CD4-positive, alpha-beta T cell treated with Interferon gamma for 1 hour (primary cell): Measurements from ENCODE around the gene SLC26A5.
"Not testable (repeated sequence)": the region's sequence is repeated elsewhere in the genome, so short reads cannot be mapped to it uniquely, and the experiment has no call there.

Experiments
- DNase-seq: peaks from one replicate; pipeline ENCODE4 v3.0.0-alpha.2; 2020

The SLC26A5 gene

GRCh38 chr7:103405789-103406613 lies 40.0 kb downstream of the SLC26A5 start:
- DNase-seq = not testable (repeated sequence)

GRCh38 chr7:103399687-103400086 lies 46.3 kb downstream of the SLC26A5 start:
- DNase-seq = not testable (repeated sequence)

GRCh38 chr7:103398483-103399127 lies 47.4 kb downstream of the SLC26A5 start:
- no peak for DNase-seq

- DNase-seq = no peak
Measured at GRCh38 chr7:103396471-103396870, 49.5 kb downstream of the SLC26A5 start.

- DNase-seq = no peak
Measured at GRCh38 chr7:103395071-103395470, 50.9 kb downstream of the SLC26A5 start.

- DNase-seq = no peak
Measured at GRCh38 chr7:103394566-103394965, 51.4 kb downstream of the SLC26A5 start.

GRCh38 chr7:103391976-103392375 lies 54.0 kb downstream of the SLC26A5 start:
- no peak for DNase-seq

GRCh38 chr7:103391150-103391549 lies 54.9 kb downstream of the SLC26A5 start:
- DNase-seq = no peak

GRCh38 chr7:103389263-103389662 lies 56.7 kb downstream of the SLC26A5 start:
- no peak for DNase-seq

GRCh38 chr7:103388469-103389140 lies 57.4 kb downstream of the SLC26A5 start:
- DNase-seq = no peak

GRCh38 chr7:103387242-103387641 lies 58.8 kb downstream of the SLC26A5 start:
- DNase-seq = no peak

- no peak for DNase-seq
Measured at GRCh38 chr7:103382032-103382402, 64.0 kb downstream of the SLC26A5 start.

GRCh38 chr7:103381280-103382031 lies 64.6 kb downstream of the SLC26A5 start:
- no peak for DNase-seq

- DNase-seq = no peak
Measured at GRCh38 chr7:103380395-103381191, 65.4 kb downstream of the SLC26A5 start.

- no peak for DNase-seq
Measured at GRCh38 chr7:103379270-103379975, 66.6 kb downstream of the SLC26A5 start.

- DNase-seq = no peak
Measured at GRCh38 chr7:103373866-103374643, 72.0 kb downstream of the SLC26A5 start.

- DNase-seq = no peak
Measured at GRCh38 chr7:103369432-103369831, 76.6 kb downstream of the SLC26A5 start.

- no peak for DNase-seq
Measured at GRCh38 chr7:103349805-103350204, 96.2 kb downstream of the SLC26A5 start.

GRCh38 chr7:103348959-103349358 lies 97.0 kb downstream of the SLC26A5 start:
- DNase-seq = no peak

GRCh38 chr7:103348452-103348851 lies 97.6 kb downstream of the SLC26A5 start:
- no peak for DNase-seq
